ENCODE data around the gene ZNF846.

- TF ChIP-seq POLR2A (IDR thresholded peaks at IDR 0.05; ENCODE audit: low read depth, low read length) (no peak), POLR2AphosphoS5 (IDR thresholded peaks at IDR 0.05; ENCODE audit: low read depth, low read length) (no peak)
These were observed 29.3 kb upstream of the ZNF846 start for GRCh38 chr19:9797871-9798270.

Data from GM12892 (cell line).